ENCODE results near the gene RPS6KA2.
A peak's percentile ranks its signal among the peaks of the same experiment; 100 is the strongest.
"Not testable (repeated sequence)": the region's sequence is repeated elsewhere in the genome, so short reads cannot be mapped to it uniquely, and the experiment has no call there.

The RPS6KA2 gene

DNA sequence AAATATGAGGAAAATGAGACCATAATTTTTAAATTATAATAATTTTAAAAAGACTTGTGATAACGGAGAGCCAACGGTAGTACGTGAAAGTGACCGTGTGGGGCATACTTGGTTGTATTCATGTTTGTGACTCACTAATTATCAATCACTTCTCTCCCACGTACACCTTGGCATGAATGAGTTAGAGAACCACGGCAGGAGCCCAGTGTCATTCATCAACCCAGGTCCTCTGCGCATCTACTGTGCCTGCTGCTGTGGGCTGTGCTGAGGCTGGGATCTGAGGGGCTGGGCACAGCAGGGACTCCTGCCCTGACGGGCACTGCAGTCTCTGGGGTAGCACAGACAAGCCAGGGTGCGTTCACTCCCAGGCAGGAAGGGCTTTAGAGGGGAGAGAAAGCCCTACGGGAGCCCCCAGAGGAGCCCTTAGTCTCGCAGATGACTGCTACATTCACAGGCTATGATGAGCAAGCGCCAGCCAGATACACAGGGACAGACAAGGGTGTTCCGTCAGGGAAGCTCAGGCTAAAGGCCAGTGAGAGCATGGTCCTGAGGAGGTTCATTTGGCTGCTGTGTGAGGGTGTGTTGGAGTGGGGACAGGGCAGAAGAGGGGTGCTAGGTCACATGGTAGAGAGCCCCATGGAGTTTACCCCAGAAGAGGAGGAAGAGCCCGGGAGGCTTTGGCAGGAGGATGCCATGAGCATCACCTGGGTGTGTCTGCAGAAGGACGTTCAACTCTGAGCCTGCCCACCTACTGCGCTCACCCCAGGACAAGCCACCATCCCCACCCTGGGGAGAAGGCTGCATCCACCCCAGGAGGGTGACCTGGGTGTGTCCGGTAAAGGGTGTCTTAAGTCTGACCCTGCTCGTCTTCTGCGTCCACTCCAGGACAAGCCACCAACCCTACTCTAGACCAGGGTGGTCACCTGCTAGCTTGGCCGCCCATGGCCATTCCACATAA lies 8.2 kb upstream of the RPS6KA2 start:
- no peak for DNase-seq (ENCODE audit: low read depth in 2 of 2)

DNA sequence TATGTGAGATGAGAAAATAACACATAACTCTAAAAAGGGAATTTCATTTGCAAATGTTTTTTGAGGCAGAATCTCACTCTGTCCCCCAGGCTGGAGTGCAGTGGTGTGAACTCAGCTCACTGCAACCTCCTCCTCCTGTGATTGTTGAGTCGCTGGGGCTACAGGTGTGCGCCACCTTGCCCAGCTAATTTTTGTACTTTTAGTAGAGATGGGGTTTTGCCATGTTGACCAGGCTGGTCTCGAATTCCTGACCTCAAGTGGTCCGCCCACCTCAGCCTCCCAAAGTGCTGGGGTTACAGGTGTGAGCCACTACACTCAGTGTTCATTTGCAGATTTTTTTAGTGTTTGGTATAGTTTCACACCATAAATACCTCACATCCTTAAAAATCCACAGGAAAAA lies 7.5 kb upstream of the RPS6KA2 start:
- DNase-seq (ENCODE audit: low read depth in 2 of 2) = not testable (repeated sequence)

DNA sequence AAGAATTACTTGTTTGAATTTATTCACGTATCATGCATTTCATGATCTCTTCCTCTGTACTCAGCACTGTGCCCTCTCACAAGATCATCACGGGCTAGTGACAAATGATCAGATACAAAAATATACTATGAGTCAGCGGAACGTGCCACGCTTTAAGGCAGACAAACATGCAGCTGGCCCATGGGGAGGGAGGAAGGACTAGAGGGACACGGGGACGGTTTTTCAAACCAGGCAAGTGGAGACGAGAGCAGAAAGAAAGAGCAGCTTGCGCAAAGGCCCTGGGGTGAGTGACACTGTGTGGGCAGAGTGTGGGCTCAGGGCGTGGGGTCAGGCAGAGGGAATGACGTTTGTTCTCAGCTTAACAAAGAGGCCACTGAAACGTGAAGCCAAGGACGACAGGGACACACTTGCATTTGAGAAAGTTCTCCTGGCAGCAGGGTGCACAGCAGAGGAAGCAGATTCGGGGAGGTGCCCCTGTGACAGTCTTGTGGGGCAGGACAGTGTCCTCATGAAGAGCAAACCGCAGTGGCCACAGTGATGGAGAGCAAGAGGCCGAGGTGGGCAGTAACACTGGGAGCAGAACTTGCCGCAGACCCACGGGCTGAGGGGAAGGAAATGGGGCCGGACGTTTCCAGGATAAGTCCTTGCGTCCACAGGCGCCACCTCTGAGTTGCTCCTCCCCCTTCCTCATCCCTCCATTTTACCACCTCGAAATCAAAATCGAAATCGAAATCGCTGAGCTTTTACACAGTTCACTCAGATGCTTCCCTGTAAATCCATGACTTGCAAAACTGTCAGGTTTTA lies 6.9 kb upstream of the RPS6KA2 start:
- no peak for DNase-seq (ENCODE audit: low read depth in 2 of 2)

DNA sequence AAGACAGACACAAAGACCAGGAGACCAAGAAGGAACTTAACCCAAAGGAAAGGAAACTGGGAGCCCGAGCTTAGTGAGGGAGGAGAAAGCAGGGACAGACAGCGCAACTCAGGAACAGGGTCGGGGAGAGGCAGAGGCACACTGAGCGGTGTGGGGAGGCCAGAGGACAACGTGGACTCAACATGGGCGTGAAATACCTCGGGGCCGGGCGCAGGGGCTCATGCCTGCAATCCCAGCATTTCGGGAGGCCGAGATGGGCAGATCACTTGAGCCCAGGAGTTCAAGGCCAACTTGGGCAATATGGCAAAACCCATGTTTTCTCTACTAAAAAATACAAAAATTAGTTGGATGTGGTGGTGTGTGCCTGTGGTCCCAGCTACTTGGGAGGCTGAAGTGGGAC lies 5.7 kb upstream of the RPS6KA2 start:
- DNase-seq (ENCODE audit: low read depth in 2 of 2) = no peak

- no peak for DNase-seq (ENCODE audit: low read depth in 2 of 2)
Measured at GRCh38 chr6:166630462-166630861, 3.4 kb upstream of the RPS6KA2 start.

- no peak for DNase-seq (ENCODE audit: low read depth in 2 of 2)
Measured at GRCh38 chr6:166629628-166630027, 2.6 kb upstream of the RPS6KA2 start.

- DNase-seq (ENCODE audit: low read depth in 2 of 2) = peak; percentile 9 to 13
Measured at GRCh38 chr6:166627875-166628801, 1.1 kb upstream of the RPS6KA2 start.

DNA sequence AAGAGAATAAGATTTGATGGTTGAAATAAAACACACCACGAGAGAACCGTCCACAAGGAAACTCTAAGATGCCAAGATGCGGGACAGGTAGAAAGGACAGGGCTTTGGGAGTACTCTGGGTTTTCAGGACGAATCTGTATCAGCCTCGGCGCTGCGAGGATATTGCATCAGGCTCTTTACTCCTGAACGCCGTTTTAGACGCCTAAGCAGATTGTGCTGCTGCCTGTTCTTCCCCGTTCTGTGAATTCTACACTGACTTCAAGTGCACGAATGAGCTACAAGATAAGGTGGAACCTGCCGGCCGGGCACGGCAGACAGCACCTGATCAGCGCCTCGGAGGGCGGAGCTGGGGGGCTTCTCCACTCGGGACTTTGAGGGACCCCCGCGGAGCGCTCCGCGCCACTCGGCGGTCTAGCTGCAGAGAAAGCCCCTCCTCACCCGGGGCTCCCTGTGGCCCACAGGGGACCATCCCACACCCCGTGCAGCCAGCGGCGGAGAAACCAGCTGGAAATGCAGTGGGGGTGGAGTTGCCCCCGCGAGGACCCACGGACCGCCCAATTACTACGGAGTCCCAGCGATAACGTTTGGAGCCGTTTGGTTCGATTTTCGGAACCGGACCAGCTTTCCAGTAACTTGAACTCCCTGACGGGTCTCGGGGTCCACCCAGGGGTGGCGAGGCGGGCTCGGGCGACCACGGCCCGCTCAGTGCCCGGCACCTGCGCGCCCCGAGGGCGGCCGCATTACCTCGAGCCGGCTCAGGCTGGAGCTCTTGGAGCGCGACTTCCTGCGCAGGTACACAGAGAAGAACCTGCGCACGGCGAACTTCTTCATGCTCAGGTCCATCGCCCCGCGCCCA lies 646 bp downstream of the RPS6KA2 start:
- DNase-seq (ENCODE audit: low read depth in 2 of 2) = no peak

DNA sequence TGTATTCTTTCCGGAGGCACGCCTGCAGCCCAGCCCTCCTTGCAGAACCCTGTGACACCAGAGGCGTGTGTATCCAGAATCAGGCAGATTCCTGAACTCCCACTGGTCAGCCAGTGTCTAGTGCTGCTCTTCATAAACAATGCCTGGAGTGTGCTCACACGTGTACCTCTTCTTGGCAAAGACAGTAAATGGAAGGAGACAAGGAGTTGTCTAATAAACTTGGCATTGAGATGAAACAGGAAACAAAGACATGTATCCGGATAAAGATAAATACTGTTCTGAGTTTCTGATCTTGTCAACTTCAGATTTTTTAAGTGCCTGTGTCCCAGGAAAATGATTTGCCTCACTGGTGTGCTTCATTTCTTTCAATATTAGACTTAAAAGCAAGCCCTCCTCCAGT lies 1.7 kb downstream of the RPS6KA2 start:
- DNase-seq (ENCODE audit: low read depth in 2 of 2) = no peak

DNA sequence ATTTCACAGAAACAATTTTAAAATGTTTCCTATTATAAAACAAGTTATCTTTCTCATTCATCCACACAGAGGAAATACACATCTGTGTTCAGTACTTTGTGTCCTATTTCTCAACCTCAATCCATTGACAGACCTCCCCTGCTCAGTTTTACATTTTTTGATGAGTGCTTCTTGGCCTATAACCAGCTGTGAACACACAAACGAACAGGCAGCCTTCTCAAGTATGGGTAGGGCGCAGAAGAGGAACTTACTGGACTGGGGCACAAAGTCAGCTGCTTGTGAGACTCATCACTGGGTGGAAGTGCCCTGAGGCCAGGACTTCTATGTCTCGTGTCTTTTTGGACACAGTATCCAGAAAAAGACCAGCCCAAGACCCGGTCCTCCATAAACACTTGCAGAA lies 2.8 kb downstream of the RPS6KA2 start:
- no peak for DNase-seq (ENCODE audit: low read depth in 2 of 2)

- DNase-seq (ENCODE audit: low read depth in 2 of 2) = no peak
Measured at GRCh38 chr6:166623318-166623717, 3.7 kb downstream of the RPS6KA2 start.

- no peak for DNase-seq (ENCODE audit: low read depth in 2 of 2)
Measured at GRCh38 chr6:166621114-166621540, 5.9 kb downstream of the RPS6KA2 start.

- no peak for DNase-seq (ENCODE audit: low read depth in 2 of 2)
Measured at GRCh38 chr6:166620478-166621113, 6.5 kb downstream of the RPS6KA2 start.

DNA sequence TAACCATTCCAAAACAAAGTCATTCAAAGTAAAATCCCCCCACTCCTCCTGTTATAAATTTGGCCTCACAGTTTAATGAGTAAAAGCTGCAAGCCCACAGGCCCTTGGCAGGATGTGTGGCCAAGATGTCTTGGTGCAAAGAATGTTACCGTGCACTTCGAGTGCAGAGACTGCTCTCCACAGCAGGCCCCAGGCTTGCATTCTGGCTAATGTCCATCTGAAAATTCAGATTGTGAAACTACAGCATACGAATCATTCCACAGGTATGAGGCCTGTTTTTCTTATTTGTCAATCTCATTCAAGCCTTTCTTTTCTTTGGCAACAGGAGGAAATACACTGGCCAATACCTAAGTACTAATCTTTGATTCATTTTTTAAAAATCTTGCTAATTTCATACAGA lies 7.1 kb downstream of the RPS6KA2 start:
- no peak for DNase-seq (ENCODE audit: low read depth in 2 of 2)

DNA sequence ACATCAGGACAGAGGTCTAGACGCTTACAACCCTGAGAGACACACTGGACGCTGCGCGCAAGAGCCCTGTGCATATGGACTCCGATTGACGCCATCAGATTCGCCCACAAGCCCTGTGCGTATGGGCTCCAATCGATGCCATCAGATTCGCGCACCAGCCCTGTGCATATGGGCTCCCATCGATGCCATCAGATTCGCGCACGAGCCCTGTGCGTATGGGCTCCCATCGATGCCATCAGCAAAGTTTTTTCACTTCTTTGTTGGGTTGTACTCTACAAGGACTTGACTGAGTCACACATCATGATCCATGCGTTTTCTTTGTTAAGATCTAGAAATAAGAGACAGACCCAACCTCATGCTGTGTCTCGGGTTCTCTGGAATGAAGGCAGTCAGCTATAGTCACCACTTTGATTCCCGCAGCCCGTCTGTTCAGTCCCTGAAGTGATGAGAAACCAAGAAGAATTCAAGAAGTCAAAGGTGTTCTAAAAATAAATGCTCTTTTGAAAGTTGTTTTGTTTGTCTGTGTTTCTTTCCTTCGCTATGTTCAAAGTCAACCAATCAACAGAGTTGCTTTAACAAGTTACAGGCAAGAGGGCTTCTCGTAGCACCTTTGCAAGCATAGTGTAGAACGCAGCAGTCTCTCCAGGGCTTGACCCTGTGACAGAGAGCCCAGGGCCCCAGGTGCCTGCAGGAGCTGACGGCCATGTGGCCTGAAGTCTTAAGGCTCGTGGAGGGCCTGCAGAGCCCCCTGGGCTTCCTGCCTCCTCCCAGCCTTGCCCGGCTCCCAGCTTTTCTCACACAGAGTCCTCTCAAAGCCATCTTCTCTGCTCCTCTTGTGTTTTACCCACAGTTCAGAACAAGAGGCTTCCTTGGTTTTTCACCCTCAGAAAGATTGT lies 7.9 kb downstream of the RPS6KA2 start:
- DNase-seq (ENCODE audit: low read depth in 2 of 2) = no peak

DNA sequence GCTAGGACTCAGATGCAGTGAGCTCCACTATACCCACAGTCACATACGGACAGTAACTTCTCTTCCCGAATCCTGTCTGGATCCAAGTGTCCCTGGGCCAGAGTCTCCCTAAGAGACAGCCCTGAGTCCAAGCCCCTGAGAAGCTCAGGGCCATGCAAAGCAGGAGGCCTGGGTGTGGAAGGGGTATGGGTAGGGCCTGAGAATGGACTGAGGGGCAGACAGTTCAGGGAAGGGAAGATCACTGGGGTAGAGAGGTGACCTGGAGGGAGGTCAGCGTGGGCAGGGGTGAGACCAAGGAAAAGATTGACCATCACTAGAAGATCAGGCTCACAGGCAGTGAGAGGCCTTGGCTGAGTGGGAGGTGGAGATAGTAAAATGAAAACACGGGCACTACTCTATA lies 8.8 kb downstream of the RPS6KA2 start:
- DNase-seq (ENCODE audit: low read depth in 2 of 2) = no peak

GRCh38 chr6:166617359-166617758 lies 9.7 kb downstream of the RPS6KA2 start:
- no peak for DNase-seq (ENCODE audit: low read depth in 2 of 2)

DNA sequence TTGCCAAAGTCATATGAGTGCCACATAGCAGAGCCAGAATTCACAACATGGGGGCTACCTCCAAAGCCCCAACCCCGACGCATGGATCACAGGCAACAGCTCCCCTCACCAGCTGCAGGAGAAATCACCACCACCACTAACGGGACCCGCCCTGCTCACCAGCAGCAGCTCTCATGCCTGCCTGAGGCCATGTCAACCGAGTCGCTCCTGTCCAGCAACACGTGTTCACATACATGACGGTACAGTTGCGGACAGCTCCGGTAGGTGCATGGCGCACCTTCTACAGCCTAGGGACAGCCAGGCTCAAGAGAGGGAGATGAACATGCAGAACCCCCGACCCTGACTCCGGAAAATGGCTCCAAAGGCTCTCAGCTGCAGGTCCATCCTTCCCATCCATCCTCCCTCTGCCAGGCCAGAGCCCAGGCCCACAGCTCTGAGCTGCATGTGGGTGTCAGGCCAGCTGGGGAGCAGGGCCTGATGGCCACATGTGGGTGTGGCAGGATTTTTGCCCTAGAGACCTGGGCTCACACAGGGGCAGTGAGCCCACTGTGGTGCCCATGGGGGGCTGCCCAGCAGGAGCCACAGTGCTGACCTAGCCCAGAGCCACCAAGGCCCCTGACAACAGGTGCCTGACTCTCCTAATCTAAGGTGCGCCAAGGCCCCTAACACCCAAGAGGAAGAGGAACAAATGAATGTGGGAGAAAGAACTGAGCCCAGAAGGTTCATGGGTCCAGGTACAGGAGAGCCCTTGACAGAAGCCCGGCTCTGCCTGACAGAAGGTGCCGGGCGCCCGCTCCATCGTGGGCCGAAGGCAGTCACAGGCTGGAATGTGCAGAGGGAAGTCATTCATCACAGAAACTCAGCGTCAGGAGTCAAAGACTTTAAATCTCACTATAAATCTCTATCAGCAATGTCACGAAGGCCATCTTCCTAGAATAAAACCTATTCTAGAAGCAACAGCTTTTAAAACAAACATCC lies 10.5 kb downstream of the RPS6KA2 start:
- DNase-seq (ENCODE audit: low read depth in 2 of 2) = no peak

Data from stimulated activated CD8-positive, alpha-beta memory T cell treated with anti-CD3 and anti-CD28 coated beads, Interleukin-15, amount 100 ng/mL, for 4 hours (primary cell).